GM19193 (cell line): Measurements from ENCODE around the gene DAB1.

ENCODE experiments used
- POLR2A ChIP-seq: IDR thresholded peaks from 4 replicates; pipeline ENCODE4 v1.6.1; 2011; ENCODE audit not compliant: insufficient read depth, insufficient read length; ENCODE audit errors: extremely low read depth

DAB1 gene

DNA sequence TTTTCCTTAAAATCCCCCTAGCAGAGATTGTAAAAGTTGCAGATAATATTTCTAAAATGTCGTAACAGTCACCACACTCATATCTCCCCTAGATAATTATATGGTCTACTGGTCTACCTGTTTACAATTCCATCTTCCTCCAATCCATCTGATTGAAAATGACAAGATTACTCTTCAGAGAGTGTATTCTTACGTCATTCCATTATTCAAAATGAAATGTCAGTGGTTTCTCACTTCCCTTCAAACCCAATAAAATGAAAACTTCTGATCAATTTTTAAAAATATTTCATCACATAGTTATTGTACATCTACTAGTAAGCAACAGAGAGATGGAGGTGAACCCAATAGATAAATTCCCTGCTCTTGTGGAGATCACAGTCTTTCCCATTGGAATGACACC is 255.9 kb downstream of the DAB1 start:
- no peak for TF ChIP-seq POLR2A

DNA sequence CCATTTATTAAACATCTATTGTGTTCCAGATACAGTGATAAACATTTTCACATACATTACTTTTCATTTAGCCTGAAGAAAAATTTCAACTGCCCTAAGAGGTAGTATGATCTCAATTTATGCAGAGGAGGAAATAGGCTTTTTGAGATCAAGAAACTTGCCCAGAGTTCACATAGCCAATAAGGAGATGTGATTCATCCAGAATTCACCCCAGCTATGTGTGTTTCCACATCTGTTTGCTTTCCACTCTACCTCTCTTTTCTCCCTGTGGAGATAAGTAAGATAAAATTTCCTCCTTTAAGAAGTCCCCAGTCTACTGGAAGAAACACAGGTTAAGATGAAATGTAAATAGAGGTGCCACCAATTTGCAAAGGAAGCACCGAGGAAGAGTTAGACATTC is 258.3 kb downstream of the DAB1 start:
- TF ChIP-seq POLR2A: no peak

GRCh38 chr1:57164584-57164983 is 259.3 kb downstream of the DAB1 start:
- no peak for TF ChIP-seq POLR2A

DNA sequence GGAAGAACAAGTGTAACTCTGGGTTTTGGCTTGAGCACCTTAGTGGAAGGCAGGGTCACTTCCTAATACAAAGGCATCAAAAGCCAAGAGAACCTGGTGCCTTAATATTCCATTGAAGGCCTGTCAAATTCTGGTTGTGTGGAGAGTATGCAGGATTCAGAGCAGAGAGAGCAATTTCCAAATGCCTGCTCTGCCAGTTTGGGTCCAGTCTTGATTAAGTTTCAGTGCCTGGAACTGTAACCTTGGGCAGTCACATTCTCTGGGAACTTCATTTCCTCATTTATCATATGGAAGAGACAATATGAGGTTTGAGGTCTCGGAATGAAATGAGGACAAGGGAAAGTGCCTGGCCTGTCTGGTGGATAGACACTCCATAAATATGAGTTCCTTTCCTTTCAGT is 260.1 kb downstream of the DAB1 start:
- TF ChIP-seq POLR2A: no peak

DNA sequence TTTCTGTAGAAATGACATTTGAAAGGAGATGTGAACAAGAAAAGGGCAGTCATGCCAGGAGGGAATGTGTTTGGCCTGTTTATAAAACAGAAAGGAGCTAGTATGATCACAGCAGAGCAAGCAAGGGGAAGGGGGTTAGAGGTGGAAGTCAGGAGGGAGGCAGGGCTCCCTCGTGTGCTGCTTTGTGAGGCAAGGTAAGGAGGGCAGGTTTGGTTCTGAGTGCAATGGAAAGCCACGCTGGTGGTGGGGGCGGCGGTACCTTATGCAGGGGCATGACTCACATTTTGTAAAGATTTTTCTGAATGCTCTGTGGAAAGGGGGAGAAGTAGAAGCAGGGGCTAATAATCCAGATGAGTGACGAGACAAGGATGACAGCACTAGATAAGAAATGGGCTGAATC is 260.5 kb downstream of the DAB1 start:
- no peak for TF ChIP-seq POLR2A

GRCh38 chr1:57162607-57163261 is 261.1 kb downstream of the DAB1 start:
- no peak for TF ChIP-seq POLR2A

GRCh38 chr1:57160594-57160993 is 263.3 kb downstream of the DAB1 start:
- no peak for TF ChIP-seq POLR2A

- no peak for TF ChIP-seq POLR2A
Observed at GRCh38 chr1:57158604-57158998, 265.3 kb downstream of the DAB1 start.

DNA sequence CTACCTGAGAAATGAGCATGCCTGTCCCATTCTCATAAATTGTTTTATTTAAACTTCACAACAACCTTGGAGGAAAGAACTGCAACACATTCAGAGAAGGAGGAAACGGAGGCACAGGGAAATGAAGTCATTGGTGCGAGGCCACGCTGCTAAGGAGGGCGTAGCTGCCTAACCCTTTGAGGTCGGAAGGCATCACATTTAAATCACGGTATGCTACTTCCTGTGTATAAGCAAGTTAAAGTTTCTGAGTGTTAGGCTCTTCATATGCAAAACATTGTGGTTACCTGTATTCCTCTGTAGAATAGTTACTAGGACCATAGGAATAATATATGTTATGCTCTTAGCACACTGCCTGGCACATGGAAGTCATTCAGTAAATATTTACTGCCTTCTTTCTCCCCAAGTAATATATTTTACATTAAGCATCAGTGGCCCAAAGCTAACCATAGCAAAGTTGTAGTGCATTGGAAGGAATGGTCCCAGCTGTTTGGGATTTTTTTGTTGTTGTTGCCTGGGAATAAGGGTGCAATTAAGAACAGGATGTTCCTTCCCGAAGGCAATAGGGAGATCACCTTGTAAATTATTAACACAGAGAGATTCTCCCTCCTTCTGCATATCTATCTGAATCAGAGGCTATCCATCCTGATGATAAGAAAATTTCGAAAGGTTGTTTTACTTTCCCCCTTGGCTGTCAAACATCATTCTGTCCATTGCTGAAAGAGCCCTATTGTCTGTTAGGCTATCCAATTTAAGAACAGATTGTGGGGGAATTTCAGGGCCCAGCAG is 265.8 kb downstream of the DAB1 start:
- TF ChIP-seq POLR2A: no peak

- no peak for TF ChIP-seq POLR2A
Observed at GRCh38 chr1:57156907-57157306, 267.0 kb downstream of the DAB1 start.

- TF ChIP-seq POLR2A: no peak
Observed at GRCh38 chr1:57146100-57146499, 277.8 kb downstream of the DAB1 start.

- no peak for TF ChIP-seq POLR2A
Observed at GRCh38 chr1:57142999-57143398, 280.9 kb downstream of the DAB1 start.

DNA sequence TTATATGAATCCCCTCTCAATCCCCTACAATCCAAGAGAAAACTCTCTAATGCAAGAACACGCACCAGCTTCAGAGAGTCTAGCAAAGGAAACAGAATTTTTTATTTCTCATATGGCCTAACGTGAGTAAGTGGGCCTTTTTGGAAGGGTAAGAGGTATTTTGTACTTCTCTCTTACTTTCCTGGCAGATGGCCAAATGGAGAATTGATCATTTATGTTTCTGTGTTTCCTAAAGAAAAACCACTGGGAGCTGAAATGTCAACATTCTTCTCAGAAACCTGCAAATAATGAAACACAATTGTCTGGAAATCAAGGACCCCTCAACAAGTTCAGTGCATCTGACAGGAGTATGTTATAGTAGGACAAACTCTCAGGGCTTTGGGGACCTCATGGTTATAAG is 281.7 kb downstream of the DAB1 start:
- TF ChIP-seq POLR2A: no peak

GRCh38 chr1:57138432-57139078 is 285.3 kb downstream of the DAB1 start:
- TF ChIP-seq POLR2A: no peak

DNA sequence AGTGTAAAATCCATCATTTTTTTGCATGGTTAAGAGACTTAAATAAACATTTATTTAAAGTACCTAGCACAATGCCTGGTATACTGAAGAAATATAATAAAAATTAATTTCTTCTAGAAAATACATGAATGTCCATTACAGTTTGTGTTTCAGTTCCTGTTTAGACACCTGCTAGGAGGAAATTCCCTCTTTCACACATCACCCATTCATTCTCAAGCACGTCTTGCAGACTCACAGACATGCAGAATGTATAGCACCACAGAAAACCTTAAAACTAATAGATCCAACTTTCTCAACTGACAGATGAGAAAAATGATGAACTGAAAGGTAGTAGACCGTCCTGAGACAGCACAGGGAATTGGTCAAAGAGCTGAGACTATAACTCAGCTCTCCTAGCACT is 285.9 kb downstream of the DAB1 start:
- no peak for TF ChIP-seq POLR2A

DNA sequence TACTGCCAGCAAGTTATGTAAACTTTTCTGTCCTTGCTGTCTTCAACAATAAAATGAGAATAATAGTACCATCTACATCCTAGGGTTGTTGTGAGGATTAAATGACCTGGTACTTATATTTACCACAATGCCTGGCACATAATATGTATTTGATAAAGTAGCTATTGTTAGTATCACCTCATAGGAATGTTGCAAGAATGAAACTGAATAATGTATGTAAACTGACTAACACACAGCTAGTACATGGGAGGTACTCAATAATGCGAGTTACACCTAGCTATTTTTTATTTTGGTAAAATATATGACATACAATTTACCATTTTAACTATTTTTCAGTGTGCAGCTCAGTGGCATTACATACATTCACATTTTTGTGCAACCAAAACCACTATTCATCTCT is 289.1 kb downstream of the DAB1 start:
- no peak for TF ChIP-seq POLR2A
